Measurements from ENCODE around the gene NOCT.
"Not testable (repeated sequence)": the region's sequence is repeated elsewhere in the genome, so short reads cannot be mapped to it uniquely, and the experiment has no call there.

The NOCT gene

GRCh38 chr4:139015269-139015947, at the start of gene NOCT:
Gene NOCT (plus strand): TSS chr4:139015781. CDS start chr4:139015982, 201 bp downstream.
- peak; percentile 47 for DNase-seq

DNA sequence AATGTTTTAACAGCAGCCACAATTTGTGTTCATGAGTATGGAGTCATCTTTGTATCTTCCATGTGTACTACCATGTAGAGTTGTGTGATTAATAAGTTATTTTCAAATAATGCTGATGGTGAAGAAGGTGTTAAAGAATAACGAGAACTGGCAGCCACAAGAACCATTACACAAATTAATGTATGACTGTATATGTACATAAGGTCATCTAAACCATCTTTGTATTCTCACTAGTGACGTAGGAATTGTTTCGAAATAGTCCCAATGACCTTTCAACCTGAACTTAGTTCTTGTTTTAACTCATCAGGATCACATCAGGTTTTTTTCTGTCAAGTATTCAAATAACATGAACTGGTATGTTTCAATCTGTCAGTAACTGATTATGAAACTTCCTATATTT, 48.3 kb upstream of the NOCT start:
- no peak for DNase-seq

DNA sequence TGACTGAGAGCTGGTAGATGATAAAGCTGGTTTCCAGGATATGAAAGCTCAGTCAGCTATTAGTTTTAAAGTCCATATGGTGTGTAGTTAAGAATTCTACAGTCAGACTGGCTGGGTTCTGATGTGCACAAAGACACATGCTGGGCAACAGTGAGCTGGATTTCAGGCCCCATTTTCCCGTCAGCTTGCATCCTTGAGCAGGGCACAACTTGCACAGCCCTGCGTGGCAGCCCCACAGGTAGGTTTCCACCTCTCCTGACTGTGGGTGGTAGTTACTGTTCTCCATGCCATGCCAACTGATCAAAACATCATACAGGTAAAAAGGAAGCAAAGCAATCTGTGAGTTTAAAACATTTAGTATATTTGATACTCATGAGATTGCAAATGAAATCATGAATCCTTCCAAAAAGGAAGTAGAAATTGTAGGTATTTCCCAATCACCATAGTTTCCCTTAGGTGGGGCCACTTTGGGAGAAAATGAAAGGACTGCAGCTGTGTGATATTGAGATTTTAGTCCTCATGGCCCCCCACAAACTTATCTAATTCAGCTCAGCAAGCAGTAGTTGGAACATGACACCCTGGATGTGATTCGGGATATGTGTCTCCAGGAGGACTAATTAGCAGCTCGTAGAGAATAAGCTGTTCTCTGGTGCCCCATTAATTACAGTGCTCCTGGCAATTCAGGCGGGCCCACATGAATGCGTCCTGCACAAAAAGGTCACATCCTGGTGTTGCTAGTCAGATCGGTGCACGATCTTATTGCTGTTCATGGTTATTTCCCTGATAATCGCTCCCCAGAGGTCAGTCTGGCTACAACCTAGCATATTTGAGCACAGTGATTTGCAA, 42.4 kb upstream of the NOCT start:
- DNase-seq: no peak

GRCh38 chr4:138975225-138975624, 40.4 kb upstream of the NOCT start:
- no peak for DNase-seq

DNA sequence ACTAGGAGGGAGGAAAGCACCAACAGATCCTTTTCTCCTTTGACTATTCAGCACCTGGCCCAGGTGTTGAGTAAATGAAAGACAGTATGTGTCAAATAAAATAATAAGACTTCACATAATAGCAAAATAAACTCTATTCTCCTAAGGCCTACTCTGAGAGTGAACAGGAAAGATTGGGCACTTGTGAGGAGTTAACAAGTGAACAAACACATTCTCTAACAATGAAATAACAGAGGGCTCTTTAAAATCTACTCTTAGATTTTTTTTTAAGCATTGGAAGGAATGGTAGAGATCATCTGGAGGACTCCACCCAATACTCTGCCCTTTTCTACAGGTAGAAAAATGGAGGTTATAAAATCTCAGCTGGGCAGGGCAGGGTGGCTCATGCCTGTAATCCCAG, 39.1 kb upstream of the NOCT start:
- no peak for DNase-seq

DNA sequence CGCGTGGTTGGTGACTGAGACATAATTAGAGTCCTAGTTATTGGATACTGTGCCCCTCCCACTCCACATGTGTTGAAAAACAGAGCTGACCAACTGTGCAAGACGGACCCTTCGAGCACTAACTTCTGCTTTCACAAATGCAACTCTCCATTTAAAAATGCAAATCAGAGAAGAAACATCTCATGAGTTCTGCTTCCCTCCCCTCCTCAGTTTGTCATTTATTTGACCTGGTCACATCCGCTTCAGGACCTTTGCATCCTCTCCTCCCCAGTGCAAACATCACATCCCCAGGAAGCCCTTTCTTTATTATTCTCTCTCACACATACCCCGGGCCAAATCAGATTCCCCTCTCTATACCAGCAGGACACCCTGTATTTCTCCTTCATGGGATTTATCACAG, 38.1 kb upstream of the NOCT start:
- no peak for DNase-seq

GRCh38 chr4:138978028-138978585, 37.5 kb upstream of the NOCT start:
- no peak for DNase-seq

DNA sequence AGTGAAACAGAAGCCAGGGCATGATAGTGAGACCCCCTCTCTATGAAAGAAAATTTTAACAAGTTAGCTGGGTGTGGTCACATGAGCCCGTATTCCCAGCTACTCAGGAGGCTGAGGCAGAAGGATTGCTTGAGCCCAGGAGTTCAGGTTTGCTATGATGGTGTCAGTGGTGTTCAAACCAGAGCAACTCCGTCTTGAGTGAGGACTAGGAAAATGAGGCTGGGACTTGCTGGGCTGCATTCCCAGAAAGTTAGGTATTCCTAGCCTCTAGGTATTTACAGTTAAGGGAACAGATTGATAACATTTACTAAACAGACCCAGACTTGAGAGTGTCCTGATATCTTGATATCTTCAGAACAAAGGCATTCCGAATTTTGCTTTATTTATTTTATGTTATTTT, 37.0 kb upstream of the NOCT start:
- no peak for DNase-seq

GRCh38 chr4:138979742-138980141, 35.8 kb upstream of the NOCT start:
- no peak for DNase-seq

- no peak for DNase-seq
These were observed 33.6 kb upstream of the NOCT start for GRCh38 chr4:138981930-138982390.

DNA sequence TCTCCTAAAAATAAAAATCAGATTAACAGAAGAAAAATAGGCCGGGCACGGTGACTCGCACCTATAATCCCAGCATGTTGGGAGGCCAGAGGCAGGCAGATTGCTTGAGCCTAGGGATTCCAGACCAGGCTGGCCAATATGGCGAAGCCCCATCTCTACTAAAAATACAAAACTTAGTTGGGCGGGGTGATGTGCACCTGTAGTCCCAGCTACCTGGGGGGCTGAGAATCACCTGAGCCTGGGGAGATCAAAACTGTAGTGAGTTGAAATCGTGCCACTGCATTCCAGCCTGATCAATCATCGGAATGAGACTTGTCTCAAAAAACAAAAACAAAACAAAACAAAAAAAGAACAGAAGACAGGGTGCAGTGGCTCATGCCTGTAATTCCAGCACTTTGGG, 32.8 kb upstream of the NOCT start:
- DNase-seq: no peak

DNA sequence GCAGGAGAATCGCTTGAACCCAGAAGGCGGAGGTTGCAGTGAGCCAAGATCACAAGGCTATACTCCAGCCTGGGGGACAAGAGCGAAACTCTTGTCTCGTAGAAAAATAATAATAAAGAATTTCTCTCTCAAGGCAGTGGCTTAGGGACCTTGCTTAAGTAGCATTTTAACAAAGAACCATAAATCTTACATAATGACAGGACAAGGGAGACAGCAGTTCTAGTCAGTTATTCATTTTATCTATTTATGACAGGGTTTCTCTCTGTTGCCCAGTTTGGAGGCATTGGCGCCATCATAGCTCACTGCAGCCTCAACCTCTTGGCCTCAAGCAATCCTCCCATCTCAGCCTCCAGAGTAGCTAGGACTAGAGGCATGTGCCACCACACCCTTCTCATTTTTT, 31.9 kb upstream of the NOCT start:
- DNase-seq: no peak

DNA sequence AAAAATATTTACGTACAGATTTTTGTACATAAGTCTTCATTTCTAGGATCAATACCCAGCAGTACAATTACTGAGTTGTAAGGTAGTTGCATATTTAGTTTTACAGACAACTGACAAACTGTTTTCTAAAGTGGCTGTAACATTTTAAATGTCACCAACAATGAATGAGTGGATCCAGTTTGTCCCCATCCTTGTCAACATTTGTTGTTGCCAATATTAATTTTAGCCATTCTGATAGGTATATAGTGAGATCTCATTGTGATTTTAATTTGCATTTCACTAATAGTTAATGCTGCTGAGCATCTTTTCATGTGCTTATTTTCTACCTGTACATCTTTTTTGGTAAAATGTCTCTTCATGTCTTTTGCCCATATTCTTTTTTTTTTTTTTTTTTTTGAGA, 30.9 kb upstream of the NOCT start:
- DNase-seq: no peak

DNA sequence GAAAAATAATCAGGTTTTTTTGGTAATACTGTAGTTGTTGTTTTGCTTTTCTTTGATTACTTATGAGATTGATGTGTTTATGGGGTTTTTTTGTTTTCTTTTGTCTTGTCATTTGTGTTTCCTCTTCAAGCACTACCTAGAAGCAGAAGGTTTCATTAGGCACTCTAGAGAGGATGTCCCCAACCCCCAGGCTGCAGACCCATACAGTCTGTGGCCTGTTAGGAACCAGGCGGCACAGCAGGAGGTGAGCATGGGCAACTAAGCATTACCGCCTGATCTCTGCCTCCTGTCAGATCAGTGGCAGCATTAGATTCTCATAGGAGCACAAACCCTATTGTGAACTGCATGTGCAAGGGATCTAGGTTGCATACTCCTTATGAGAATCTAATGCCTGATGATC, 22.9 kb upstream of the NOCT start:
- DNase-seq: no peak

DNA sequence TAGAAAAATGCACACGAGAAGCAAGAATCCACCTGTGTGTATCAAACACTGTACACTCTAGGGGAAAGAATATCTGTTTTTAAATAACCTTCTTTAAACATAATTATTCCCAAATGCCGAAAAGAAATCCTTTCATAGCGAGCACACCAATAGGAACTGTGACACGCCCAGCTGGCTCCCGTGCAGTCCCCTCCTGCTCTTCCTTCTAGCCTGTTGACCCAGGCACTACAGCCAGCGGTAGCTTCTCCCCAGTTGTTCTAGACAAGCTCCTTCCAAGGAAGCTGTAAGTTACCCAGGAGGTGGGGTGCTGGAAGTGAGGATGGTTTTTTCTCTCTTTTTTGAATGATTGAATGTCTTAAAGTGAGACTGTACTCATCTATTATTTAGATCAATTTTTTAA, 19.5 kb upstream of the NOCT start:
- DNase-seq: no peak

GRCh38 chr4:138999666-139000065, 15.9 kb upstream of the NOCT start:
- no peak for DNase-seq

DNA sequence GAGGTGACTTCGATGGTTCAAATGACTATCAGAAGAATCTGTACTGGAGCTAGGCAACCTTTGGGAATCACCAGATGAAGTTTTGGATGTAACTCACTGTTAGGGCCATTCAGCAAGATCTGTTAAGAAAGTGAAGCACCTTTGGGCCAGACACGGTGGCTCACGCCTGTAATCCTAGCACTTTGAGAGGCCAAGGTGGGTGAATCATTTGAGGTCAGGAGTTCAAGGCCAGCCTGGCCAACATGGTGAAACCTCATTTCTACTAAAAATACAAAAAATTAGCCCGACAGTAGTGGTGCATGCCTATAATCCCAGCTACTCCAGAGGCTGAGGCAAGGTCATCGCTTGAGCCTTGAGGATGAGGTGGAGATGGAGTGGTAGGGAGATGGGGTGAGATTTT, 15.4 kb upstream of the NOCT start:
- DNase-seq: not testable (repeated sequence)

DNA sequence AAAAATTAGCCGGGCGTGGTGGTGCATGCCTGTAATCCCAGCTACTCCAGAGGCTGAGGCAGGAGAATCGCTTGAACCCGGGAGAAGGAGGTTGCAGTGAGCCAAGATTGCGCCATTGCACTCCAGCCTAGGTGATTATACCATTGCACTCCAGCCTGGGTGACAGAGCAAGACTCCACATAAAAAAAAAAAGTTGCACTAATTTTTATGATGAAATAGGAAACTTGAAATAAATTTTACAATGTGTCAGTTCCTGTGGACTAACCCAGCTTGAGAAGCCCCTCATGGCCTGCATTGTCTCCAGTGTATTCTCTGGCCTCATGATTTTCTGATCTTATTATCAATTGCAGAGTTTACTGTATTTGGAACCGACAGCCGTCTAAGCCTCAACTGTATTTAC, 14.2 kb upstream of the NOCT start:
- not testable (repeated sequence) for DNase-seq

GRCh38 chr4:139003668-139004067, 11.9 kb upstream of the NOCT start:
- DNase-seq: not testable (repeated sequence)

GRCh38 chr4:139005774-139006173, 9.8 kb upstream of the NOCT start:
- no peak for DNase-seq

GRCh38 chr4:139007640-139008039, 7.9 kb upstream of the NOCT start:
- DNase-seq: no peak

DNA sequence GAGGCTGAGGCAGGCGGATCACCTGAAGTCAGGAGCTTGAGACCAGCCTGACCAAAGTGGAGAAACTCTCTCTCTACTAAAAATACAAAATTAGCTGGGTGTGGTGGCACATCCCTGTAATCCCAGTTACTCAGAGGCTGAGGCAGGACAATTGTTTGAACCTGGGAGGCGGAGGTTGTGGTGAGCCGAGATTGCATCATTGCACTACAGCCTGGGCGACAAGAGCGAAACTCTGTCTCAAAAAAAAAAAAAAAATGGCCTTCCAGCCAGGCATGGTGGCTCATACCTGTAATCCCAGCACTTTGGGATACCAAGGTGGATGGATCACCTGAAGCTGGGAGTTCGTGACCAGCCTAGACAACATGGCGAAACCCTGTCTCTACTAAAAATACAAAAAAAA, 7.3 kb upstream of the NOCT start:
- not testable (repeated sequence) for DNase-seq

DNA sequence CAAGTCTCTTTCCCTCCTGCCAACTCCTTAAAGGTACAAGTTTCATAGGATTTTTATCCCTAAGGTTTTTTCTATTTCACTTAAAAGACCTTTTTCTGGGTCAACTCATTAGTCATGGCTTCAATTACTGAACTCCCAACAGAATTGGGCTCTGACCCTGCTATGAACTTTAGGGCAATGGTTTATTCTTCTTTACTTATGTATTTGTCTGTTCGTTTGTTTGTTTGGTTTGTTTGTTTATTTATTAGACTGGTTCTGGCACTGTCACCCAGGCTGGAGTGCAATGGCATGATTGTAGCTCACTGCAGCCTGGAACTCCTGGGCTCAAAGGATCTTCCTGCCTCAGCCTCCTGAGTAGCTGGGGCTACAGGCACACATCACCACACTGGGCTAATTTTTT, 5.9 kb upstream of the NOCT start:
- DNase-seq: no peak

All from NCI-H2107 (cell line).